Neural cell (in vitro differentiated cells): ENCODE results near the gene FANCI. TPM values are rescaled to one million over a fixed set of nuclear protein-coding genes. Genes with fewer than 3 reads are reported as not detected.

Source experiments
- H2AFZ ChIP-seq: fragments of 200-600, 300-800 bp; sonication (generic), shearing (Covaris generic); 2 replicates; pipeline ENCODE4 v1.6.0; 2014; ENCODE audit warnings: low read depth, mild to moderate bottlenecking, antibody characterized with exemption, low read length, moderate library complexity
- H3F3A ChIP-seq: fragments of 200-600 bp; shearing (Covaris generic); 2 replicates; pipeline ENCODE4 v1.6.1; 2016; ENCODE audit warnings: mild to moderate bottlenecking, moderate library complexity, mixed read lengths, antibody characterized with exemption, low read length; ENCODE audit not compliant: insufficient read depth, poor library complexity, severe bottlenecking
- H3K27ac ChIP-seq: fragments of 200-600, 300-800 bp; sonication (generic), shearing (Covaris generic); 2 replicates; pipeline ENCODE4 v1.5.1; 2014; ENCODE audit warnings: mild to moderate bottlenecking, low read length, moderate library complexity
- H3K27me3 ChIP-seq: fragments of 300-800, 200-600 bp; sonication (generic), shearing (Covaris generic); 2 replicates; pipeline ENCODE4 v1.6.0; 2014; ENCODE audit warnings: mild to moderate bottlenecking, low read depth, low read length, moderate library complexity; ENCODE audit not compliant: insufficient read depth
- H3K36me3 ChIP-seq: fragments of 300-800, 200-600 bp; sonication (generic), shearing (Covaris generic); 2 replicates; pipeline ENCODE4 v1.5.1; 2014; ENCODE audit warnings: mild to moderate bottlenecking, antibody characterized with exemption, low read length, moderate library complexity; ENCODE audit not compliant: insufficient read depth
- H3K4me2 ChIP-seq: fragments of 300-800, 200-600 bp; sonication (generic), shearing (Covaris generic); 2 replicates; pipeline ENCODE4 v1.6.0; 2014; ENCODE audit warnings: mild to moderate bottlenecking, low read length
- H3K4me3 ChIP-seq: fragments of 300-800, 200-600 bp; sonication (generic), shearing (Covaris generic); 2 replicates; pipeline ENCODE4 v1.5.1; 2014; ENCODE audit warnings: mild to moderate bottlenecking, low read length, moderate library complexity
- H3K79me2 ChIP-seq: fragments of 200-600 bp; shearing (Covaris generic); replicated peaks from 2 replicates; pipeline ENCODE4 v1.6.0; 2014; ENCODE audit warnings: mild to moderate bottlenecking, low read length, moderate library complexity; ENCODE audit not compliant: insufficient read depth
- H3K9ac ChIP-seq: fragments of 300-800, 200-600 bp; sonication (generic), shearing (Covaris generic); 2 replicates; pipeline ENCODE4 v1.6.1; 2016; ENCODE audit warnings: mild to moderate bottlenecking, low read length, mixed read lengths
- H3K9me2 ChIP-seq: fragments of 200-600 bp; shearing (Covaris generic); 2 replicates; pipeline ENCODE4 v1.6.1; 2016; ENCODE audit warnings: mild to moderate bottlenecking, low read length, mixed read lengths; ENCODE audit not compliant: insufficient read depth
- H3K9me3 ChIP-seq: fragments of 200-600, 300-800 bp; sonication (generic), shearing (Covaris generic); 2 replicates; pipeline ENCODE4 v1.6.1; 2016; ENCODE audit warnings: mild to moderate bottlenecking, mixed run types, low read length, moderate library complexity, mixed read lengths
- H4K20me1 ChIP-seq: fragments of 200-600 bp; shearing (Covaris generic); 2 replicates; pipeline ENCODE4 v1.6.1; 2016; ENCODE audit warnings: mild to moderate bottlenecking, mixed run types; ENCODE audit not compliant: insufficient read depth
- EP300 ChIP-seq: fragments of 450-650 bp; conservative IDR thresholded peaks from 2 replicates; pipeline ENCODE4 v1.6.1; 2014; ENCODE audit warnings: antibody characterized with exemption, mild to moderate bottlenecking, moderate library complexity; ENCODE audit not compliant: poor library complexity, severe bottlenecking
- EZH2 ChIP-seq: fragments of 200-600, 300-800 bp; shearing (Covaris generic), sonication (generic); IDR thresholded peaks from 2 replicates; pipeline ENCODE4 v1.6.1; 2014; ENCODE audit warnings: antibody characterized with exemption, low read length, borderline replicate concordance, mild to moderate bottlenecking; ENCODE audit not compliant: insufficient read depth, poor library complexity, severe bottlenecking
- MXI1 ChIP-seq: fragments of 450-650 bp; conservative IDR thresholded peaks from 2 replicates; pipeline ENCODE4 v1.6.1; 2014; ENCODE audit warnings: antibody characterized with exemption, mild to moderate bottlenecking; ENCODE audit not compliant: poor library complexity, severe bottlenecking
- POLR2AphosphoS5 ChIP-seq: IDR thresholded peaks from 2 replicates; pipeline ENCODE4 v1.6.1; 2012
- RAD21 ChIP-seq: fragments of 450-650 bp; conservative IDR thresholded peaks from 2 replicates; pipeline ENCODE4 v1.6.1; 2014; ENCODE audit warnings: antibody characterized with exemption, mild to moderate bottlenecking, moderate library complexity
- SMC3 ChIP-seq: fragments of 450-650 bp; conservative IDR thresholded peaks from 2 replicates; pipeline ENCODE4 v1.6.1; 2014; ENCODE audit warnings: antibody characterized with exemption, mild to moderate bottlenecking, moderate library complexity; ENCODE audit not compliant: poor library complexity
- TAF1 ChIP-seq: IDR thresholded peaks from 2 replicates; pipeline ENCODE4 v1.6.1; 2012; ENCODE audit warnings: low read depth
- polyA plus RNA-seq: library from polyadenylated mRNA; depleted of rRNA; stranded (reverse); fragments of >200 nt; gene quantifications from 2 replicates; pipeline ENCODE4 v1.2.3, GENCODE V29; 2014
- TF ChIP-seq, protein P1 (sequence below): IDR thresholded peaks from 2 replicates; pipeline ENCODE4 v1.6.1; 2012; ENCODE audit warnings: borderline replicate concordance
- TF ChIP-seq, protein P2 (sequence below): fragments of 450-650 bp; IDR thresholded peaks from 2 replicates; pipeline ENCODE4 v1.5.1; 2014; ENCODE audit warnings: antibody characterized with exemption, mild to moderate bottlenecking, moderate library complexity; ENCODE audit not compliant: poor library complexity, severe bottlenecking

The FANCI gene
- polyA plus RNA-seq, 1 donor from 2014 or later: 5.4 TPM

DNA sequence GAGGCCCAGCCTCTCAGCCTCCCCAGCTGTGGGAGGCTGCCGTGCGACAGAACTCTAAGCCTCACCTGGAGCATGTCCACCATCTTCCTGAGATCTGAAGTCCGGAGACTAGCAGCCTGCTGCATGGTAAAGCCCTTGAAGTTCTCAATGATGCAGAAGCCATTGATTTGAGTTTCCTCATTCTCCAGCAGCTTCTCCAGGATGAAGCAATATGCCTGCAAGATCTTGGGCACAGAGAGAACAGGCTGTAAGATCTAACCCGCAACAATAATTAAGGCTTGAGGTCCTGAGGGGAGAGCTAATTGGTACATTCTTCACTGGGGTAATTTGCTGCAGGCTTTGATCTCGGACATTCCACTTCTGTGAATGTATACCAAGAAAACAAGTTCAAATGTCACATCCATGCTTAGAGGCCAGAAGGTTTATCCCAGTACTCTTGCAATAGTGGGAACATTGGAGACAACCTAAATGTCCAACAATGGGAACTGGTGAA is 32.1 kb upstream of the FANCI start:
- Histone ChIP-seq H3K4me2 (no peak overlapping the region), H3K36me3 (no peaks in the 10 kb centered on the region), H3K9ac (no peak overlapping the region), H3K27me3 (no peaks in the 10 kb centered on the region), H3K9me3 (no peaks in the 10 kb centered on the region), H3K9me2 (no peaks in the 10 kb centered on the region), H3K27ac (no peak overlapping the region), H3K79me2 (no peaks in the 10 kb centered on the region), H3K4me3 (no peak overlapping the region), H2AFZ (no peak overlapping the region), H3F3A (no peaks in the 10 kb centered on the region), H4K20me1 (no peaks in the 10 kb centered on the region)
- TF ChIP-seq, protein P1, sequence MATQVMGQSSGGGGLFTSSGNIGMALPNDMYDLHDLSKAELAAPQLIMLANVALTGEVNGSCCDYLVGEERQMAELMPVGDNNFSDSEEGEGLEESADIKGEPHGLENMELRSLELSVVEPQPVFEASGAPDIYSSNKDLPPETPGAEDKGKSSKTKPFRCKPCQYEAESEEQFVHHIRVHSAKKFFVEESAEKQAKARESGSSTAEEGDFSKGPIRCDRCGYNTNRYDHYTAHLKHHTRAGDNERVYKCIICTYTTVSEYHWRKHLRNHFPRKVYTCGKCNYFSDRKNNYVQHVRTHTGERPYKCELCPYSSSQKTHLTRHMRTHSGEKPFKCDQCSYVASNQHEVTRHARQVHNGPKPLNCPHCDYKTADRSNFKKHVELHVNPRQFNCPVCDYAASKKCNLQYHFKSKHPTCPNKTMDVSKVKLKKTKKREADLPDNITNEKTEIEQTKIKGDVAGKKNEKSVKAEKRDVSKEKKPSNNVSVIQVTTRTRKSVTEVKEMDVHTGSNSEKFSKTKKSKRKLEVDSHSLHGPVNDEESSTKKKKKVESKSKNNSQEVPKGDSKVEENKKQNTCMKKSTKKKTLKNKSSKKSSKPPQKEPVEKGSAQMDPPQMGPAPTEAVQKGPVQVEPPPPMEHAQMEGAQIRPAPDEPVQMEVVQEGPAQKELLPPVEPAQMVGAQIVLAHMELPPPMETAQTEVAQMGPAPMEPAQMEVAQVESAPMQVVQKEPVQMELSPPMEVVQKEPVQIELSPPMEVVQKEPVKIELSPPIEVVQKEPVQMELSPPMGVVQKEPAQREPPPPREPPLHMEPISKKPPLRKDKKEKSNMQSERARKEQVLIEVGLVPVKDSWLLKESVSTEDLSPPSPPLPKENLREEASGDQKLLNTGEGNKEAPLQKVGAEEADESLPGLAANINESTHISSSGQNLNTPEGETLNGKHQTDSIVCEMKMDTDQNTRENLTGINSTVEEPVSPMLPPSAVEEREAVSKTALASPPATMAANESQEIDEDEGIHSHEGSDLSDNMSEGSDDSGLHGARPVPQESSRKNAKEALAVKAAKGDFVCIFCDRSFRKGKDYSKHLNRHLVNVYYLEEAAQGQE: no peak
- TF ChIP-seq SMC3 (no peak), MXI1 (no peak), TAF1 (no peak), RAD21 (no peak), POLR2AphosphoS5 (no peak), EZH2 (no peak), EP300 (no peak)
- TF ChIP-seq, protein P2, sequence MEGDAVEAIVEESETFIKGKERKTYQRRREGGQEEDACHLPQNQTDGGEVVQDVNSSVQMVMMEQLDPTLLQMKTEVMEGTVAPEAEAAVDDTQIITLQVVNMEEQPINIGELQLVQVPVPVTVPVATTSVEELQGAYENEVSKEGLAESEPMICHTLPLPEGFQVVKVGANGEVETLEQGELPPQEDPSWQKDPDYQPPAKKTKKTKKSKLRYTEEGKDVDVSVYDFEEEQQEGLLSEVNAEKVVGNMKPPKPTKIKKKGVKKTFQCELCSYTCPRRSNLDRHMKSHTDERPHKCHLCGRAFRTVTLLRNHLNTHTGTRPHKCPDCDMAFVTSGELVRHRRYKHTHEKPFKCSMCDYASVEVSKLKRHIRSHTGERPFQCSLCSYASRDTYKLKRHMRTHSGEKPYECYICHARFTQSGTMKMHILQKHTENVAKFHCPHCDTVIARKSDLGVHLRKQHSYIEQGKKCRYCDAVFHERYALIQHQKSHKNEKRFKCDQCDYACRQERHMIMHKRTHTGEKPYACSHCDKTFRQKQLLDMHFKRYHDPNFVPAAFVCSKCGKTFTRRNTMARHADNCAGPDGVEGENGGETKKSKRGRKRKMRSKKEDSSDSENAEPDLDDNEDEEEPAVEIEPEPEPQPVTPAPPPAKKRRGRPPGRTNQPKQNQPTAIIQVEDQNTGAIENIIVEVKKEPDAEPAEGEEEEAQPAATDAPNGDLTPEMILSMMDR: no peak

DNA sequence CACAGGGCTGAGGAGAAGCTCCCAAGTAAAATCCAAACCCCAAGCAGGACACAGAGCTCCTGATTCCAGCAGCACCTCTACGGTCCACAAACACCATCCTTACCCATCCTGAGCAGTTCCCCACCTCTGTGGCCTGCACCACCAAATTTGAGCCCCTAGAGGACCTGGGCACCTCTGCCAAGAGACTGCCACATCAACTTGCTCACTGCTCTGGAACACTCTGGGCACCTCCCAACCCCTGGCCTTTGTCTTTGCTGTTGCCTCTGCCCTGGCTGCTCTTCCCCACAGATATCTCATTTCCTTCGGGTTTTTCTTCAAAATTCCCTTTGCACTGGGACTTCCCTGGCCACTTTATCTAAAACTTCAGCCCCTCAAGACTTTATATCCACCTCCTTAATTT is 28.2 kb upstream of the FANCI start:
- no peak overlapping the region for H3K4me2 ChIP-seq
- H3K9me2 ChIP-seq: no peaks in the 10 kb centered on the region

More for the DNA sequence above, 28.2 kb upstream of the FANCI start:
- no peaks in the 10 kb centered on the region for H3F3A ChIP-seq
- no peaks in the 10 kb centered on the region for H3K79me2 ChIP-seq
- TF ChIP-seq POLR2AphosphoS5: no peak
- no peak for TF ChIP-seq TAF1
- no peak for TF ChIP-seq RAD21
- TF ChIP-seq, protein P1: no peak
- TF ChIP-seq EP300: no peak
- no peak for TF ChIP-seq EZH2
- TF ChIP-seq MXI1: no peak
- TF ChIP-seq SMC3: no peak
- TF ChIP-seq, protein P2: no peak
- H3K27me3 ChIP-seq: no peaks in the 10 kb centered on the region
- no peaks in the 10 kb centered on the region for H4K20me1 ChIP-seq
- H2AFZ ChIP-seq: no peak overlapping the region
- no peaks in the 10 kb centered on the region for H3K9me3 ChIP-seq
- H3K36me3 ChIP-seq: no peaks in the 10 kb centered on the region
- no peak overlapping the region for H3K9ac ChIP-seq
- no peak overlapping the region for H3K27ac ChIP-seq
- H3K4me3 ChIP-seq: no peak overlapping the region
